Activated CD8-positive, alpha-beta T cell treated with anti-CD3 and anti-CD28 coated beads for 36 hours (primary cell): ENCODE results near the gene NFIC. TPM values are rescaled to one million over a fixed set of nuclear protein-coding genes. Genes with fewer than 3 reads are reported as not detected.

Source experiments
- ATAC-seq: fragments of 200-7000 bp; cut with Tn5 transposase; one replicate; pipeline ENCODE4 v1.10.0; 2021; ENCODE audit warnings: mild to moderate bottlenecking, moderate library complexity
- CTCF ChIA-PET: fragments of 350-600 bp; sonication (Branson Sonifier 250); formaldehyde crosslinking; loops from one replicate; lab custom pipeline; 2021; ENCODE audit warnings: antibody characterized with exemption; lab: Charles Lee
- POLR2A ChIA-PET: fragments of 350-600 bp; sonication (Branson Sonifier 250); formaldehyde crosslinking; loops from one replicate; lab custom pipeline; 2021; ENCODE audit warnings: antibody characterized with exemption; lab: Charles Lee
- DNase-seq: peaks from one replicate; pipeline ENCODE4 v3.0.0-alpha.2; 2020
- H3K27ac Mint-ChIP-seq: one replicate; pipeline ENCODE4 v1.8.0; 2021; ENCODE audit warnings: mild to moderate bottlenecking, mixed read lengths
- H3K27me3 Mint-ChIP-seq: one replicate; pipeline ENCODE4 v1.8.0; 2021; ENCODE audit warnings: mixed read lengths
- H3K36me3 Mint-ChIP-seq: one replicate; pipeline ENCODE4 v1.8.0; 2021; ENCODE audit warnings: low read depth, mixed read lengths
- H3K4me1 Mint-ChIP-seq: one replicate; pipeline ENCODE4 v1.8.0; 2021; ENCODE audit warnings: low read depth, mixed read lengths
- H3K4me3 Mint-ChIP-seq: one replicate; pipeline ENCODE4 v1.8.0; 2021; ENCODE audit warnings: mild to moderate bottlenecking, moderate library complexity, mixed read lengths
- H3K9me3 Mint-ChIP-seq: one replicate; pipeline ENCODE4 v1.8.0; 2021; ENCODE audit warnings: mixed read lengths
- intact Hi-C: fragments of 100-400 bp; cut with micrococcal nuclease; formaldehyde crosslinking; loops from one replicate; pipeline ENCODE4 v1.10.0; 2022
- total RNA-seq, 2 experiments: library from RNA; stranded (reverse); gene quantifications; one replicate each; pipeline ENCODE4 v1.2.3, GENCODE V29; 2021
- TF ChIP-seq, protein P1 (sequence below): fragments of 200-600 bp; IDR thresholded peaks from one replicate; pipeline ENCODE4 v1.8.0; 2022; ENCODE audit warnings: antibody characterized with exemption, mild to moderate bottlenecking

The NFIC gene
- total RNA-seq, 2 experiments from 2014 or later: 19.0 to 20.8 TPM

DNA sequence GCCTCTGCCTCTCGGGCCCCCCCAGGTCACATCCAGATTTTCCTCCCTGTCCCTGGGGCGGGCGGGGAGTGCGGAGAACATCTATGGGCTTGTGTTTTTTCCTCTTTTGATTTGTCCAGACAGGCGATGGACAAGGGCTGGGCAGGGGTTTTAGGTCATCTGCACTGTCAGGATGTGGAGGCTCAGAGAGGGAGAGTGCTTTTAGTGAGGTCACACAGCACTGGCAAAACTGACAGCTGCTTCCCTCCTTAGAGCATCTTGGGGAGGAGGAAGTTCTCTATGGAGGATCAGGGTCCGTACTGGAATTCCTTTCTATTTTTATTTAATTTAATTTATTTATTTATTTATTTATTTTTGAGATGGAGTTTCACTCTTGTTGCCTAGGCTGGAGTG, 38.9 kb downstream of the NFIC start:
- no peak overlapping the region for H3K4me3 Mint-ChIP-seq
- POLR2A ChIA-PET: no interaction called here
- H3K27me3 Mint-ChIP-seq: no peaks in the 10 kb centered on the region
- no peaks in the 10 kb centered on the region for H3K4me1 Mint-ChIP-seq
- DNase-seq (no peak), ATAC-seq (no peak)
- H3K9me3 Mint-ChIP-seq: no peaks in the 10 kb centered on the region
- H3K27ac Mint-ChIP-seq: no peak overlapping the region
- CTCF ChIA-PET: interaction anchor here (0.9 kb wide), 1 partner anchor 67 kb away, joined by 3 read pairs; no protein-coding TSS in a partner anchor
- TF ChIP-seq, protein P1, sequence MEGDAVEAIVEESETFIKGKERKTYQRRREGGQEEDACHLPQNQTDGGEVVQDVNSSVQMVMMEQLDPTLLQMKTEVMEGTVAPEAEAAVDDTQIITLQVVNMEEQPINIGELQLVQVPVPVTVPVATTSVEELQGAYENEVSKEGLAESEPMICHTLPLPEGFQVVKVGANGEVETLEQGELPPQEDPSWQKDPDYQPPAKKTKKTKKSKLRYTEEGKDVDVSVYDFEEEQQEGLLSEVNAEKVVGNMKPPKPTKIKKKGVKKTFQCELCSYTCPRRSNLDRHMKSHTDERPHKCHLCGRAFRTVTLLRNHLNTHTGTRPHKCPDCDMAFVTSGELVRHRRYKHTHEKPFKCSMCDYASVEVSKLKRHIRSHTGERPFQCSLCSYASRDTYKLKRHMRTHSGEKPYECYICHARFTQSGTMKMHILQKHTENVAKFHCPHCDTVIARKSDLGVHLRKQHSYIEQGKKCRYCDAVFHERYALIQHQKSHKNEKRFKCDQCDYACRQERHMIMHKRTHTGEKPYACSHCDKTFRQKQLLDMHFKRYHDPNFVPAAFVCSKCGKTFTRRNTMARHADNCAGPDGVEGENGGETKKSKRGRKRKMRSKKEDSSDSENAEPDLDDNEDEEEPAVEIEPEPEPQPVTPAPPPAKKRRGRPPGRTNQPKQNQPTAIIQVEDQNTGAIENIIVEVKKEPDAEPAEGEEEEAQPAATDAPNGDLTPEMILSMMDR: no peak
- intact Hi-C loops: no loop called here
- H3K36me3 Mint-ChIP-seq: no peaks in the 10 kb centered on the region

DNA sequence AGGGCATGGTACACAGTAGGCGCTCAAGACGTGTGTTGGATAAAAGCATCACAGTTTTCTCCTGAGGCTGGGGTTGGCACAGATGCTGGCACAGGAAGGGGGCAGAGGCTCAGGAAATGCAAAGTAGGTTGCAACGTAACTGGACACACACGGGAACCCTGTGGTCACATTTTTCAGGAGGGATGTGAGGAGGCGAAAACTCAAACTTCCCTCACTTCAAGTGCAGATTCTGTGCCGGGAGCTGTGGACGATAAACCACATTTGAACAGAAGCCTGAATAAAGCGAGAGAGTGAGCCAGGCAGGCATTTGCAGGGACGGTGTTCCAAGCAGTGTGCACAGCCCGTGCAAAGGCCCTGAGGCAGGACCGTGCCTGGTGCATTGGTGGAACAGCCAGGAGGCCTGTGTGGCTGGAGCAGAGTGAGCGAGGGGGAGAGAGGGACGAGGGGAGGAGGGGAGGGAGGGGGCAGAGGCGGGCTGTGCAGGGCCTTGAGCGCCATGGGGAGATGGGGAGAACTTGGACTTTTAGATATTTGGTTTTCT, 40.3 kb downstream of the NFIC start:
- ATAC-seq (no peak), DNase-seq (no peak)
- Mint-ChIP-seq H3K27me3 (no peaks in the 10 kb centered on the region), H3K4me3 (no peak overlapping the region), H3K27ac (no peak overlapping the region), H3K4me1 (no peaks in the 10 kb centered on the region), H3K36me3 (no peaks in the 10 kb centered on the region), H3K9me3 (no peaks in the 10 kb centered on the region)
- TF ChIP-seq, protein P1: no peak
- POLR2A ChIA-PET: no interaction called here
- intact Hi-C loops: no loop called here
- CTCF ChIA-PET: no interaction called here

DNA sequence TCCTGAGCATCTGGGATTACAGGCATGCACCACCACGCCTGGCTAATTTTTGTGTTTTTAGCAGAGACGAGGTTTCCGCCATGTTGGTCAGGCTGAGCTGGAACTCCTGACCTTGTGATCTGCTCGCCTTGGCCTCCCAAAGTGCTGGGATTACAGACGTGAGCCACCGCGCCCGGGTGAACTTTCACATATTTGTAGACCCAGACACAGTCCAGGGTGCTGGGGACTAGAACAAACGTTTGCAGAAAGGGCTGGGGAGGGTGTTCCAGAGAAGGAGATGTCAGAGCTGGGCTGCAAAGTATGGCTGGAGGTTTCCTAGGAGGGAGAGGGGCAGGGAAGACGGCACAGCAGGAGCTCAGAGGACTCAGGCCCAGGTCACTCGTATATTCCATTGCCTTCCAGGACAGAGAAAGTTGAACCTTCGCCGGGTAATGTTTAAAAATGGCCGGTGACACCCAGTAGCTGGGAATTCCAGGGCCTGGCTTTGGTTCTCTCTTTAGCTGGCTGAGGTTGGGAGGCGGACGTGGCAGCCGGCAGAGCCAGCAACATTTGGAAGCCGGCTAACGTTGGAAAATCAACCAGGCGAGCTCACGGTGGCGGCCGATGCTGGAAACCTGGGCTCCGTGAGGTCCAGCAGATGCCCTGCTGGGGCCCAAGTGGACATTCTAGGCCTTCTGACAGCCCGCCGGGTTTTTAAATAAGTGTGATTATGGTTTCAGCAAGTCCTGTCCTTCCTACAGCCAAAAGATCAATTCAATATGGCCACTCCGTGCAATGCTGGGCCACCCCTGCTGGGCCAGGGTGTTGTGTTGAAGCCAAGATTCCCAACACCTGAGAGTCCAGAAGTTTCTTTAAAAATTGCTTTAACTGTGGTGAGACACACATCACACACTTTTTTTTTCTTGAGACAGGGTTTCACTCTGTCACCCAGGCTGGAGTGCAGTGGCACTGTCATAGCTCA, 41.5 kb downstream of the NFIC start:
- Mint-ChIP-seq H3K27ac (no peak overlapping the region), H3K4me3 (no peak overlapping the region), H3K4me1 (no peaks in the 10 kb centered on the region), H3K36me3 (no peaks in the 10 kb centered on the region), H3K9me3 (no peaks in the 10 kb centered on the region), H3K27me3 (no peaks in the 10 kb centered on the region)
- POLR2A ChIA-PET: no interaction called here
- CTCF ChIA-PET: interaction anchor here (0.9 to 3.0 kb wide), 2 partner anchors 22 to 103 kb away, joined by 4 to 14 read pairs; no protein-coding TSS in a partner anchor
- ATAC-seq (no peak), DNase-seq (no peak)
- intact Hi-C loops: no loop called here
- TF ChIP-seq, protein P1: no peak

DNA sequence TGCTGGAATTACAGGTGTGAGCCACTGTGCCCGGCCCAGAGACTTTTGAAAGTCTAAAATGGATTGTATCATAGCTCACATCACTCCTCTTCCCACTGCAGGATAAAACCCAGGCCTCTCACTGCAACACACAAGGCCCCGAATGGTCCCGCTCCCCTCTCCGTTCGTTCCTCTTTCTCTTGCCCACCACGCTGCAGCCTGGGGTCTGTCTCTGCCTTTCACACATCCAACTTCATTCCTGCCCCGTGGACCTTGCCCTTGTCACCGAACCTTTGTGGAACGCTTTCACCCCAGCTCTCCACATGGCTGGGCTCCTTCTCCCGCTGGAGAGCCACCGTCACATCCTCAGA, 42.6 kb downstream of the NFIC start:
- ChIA-PET POLR2A (interaction anchor here (0.6 kb wide), 1 partner anchor 595 kb away, joined by 3 read pairs; no protein-coding TSS in a partner anchor), CTCF (interaction anchor here (3.0 kb wide), 1 partner anchor 21 kb away, joined by 14 read pairs; no protein-coding TSS in a partner anchor)
- Mint-ChIP-seq H3K27ac (no peak overlapping the region), H3K36me3 (no peaks in the 10 kb centered on the region), H3K4me3 (no peak overlapping the region), H3K4me1 (no peaks in the 10 kb centered on the region), H3K27me3 (no peaks in the 10 kb centered on the region), H3K9me3 (no peaks in the 10 kb centered on the region)
- no peak for ATAC-seq
- intact Hi-C loops: no loop called here
- DNase-seq: no peak
- TF ChIP-seq, protein P1: no peak
